GM11168 (cell line): Measurements from ENCODE around the gene FXR2.

Experiments used
- in situ Hi-C: fragments of 300-500 bp; cut with MboI; formaldehyde crosslinking; loops from one replicate; pipeline ENCODE4 v1.12.0; 2022; ENCODE audit warnings: low sequenced_read_pairs; ENCODE audit not compliant: unreplicated experiment

Gene FXR2

GRCh38 chr17:7589204-7589868 is 25.4 kb downstream of the FXR2 start:
- in situ Hi-C loops = no loop called here

- in situ Hi-C loops = no loop called here
These were observed 26.0 kb downstream of the FXR2 start for GRCh38 chr17:7588553-7589203.

GRCh38 chr17:7587420-7588151 is 27.1 kb downstream of the FXR2 start:
- in situ Hi-C loops = no loop called here

- in situ Hi-C loops = no loop called here
These were observed 27.9 kb downstream of the FXR2 start for GRCh38 chr17:7586673-7587419.

GRCh38 chr17:7583253-7584109 is 31.2 kb downstream of the FXR2 start, which contains the start of gene MPDU1:
Gene MPDU1 (plus strand): TSS chr17:7583852. CDS start chr17:7583863, 11 bp downstream.
- in situ Hi-C loops = no loop called here

GRCh38 chr17:7582396-7583252 is 32.1 kb downstream of the FXR2 start:
- in situ Hi-C loops = no loop called here

- in situ Hi-C loops = no loop called here
These were observed 33.8 kb downstream of the FXR2 start for GRCh38 chr17:7580604-7581575.

GRCh38 chr17:7579834-7580603 is 34.7 kb downstream of the FXR2 start:
- in situ Hi-C loops = no loop called here

- in situ Hi-C loops = no loop called here
These were observed 35.5 kb downstream of the FXR2 start, which contains the start of gene CD68 for GRCh38 chr17:7579001-7579833. Gene CD68 (plus strand): TSS chr17:7579638. CDS start chr17:7579678, 40 bp downstream.

GRCh38 chr17:7577327-7578199 is 37.1 kb downstream of the FXR2 start:
- in situ Hi-C loops = no loop called here

GRCh38 chr17:7576432-7576937 is 38.2 kb downstream of the FXR2 start:
- in situ Hi-C loops = no loop called here

- in situ Hi-C loops = no loop called here
These were observed 38.7 kb downstream of the FXR2 start for GRCh38 chr17:7575959-7576358.

- in situ Hi-C loops = no loop called here
These were observed 39.2 kb downstream of the FXR2 start for GRCh38 chr17:7575481-7575883.

- in situ Hi-C loops = no loop called here
These were observed 40.3 kb downstream of the FXR2 start for GRCh38 chr17:7574176-7574953.
